Measurements from ENCODE around the gene OLFM3.

Gene OLFM3

GRCh38 chr1:101826416-101826815, 170.3 kb downstream of the OLFM3 start:
- no peak for TF ChIP-seq CTCF (conservative IDR thresholded peaks at IDR 0.05; ENCODE audit: control insufficient read depth, insufficient read depth, low read depth, low read length)
- DNase-seq (ENCODE audit: low read depth): no peak
- H3K4me3 ChIP-seq (ENCODE audit: control insufficient read depth, low read depth, low read length): no peak overlapping the region

GRCh38 chr1:101820071-101820470, 176.7 kb downstream of the OLFM3 start:
- H3K4me3 ChIP-seq (ENCODE audit: control insufficient read depth, low read depth, low read length): no peak overlapping the region
- peak; percentile 31 for DNase-seq (ENCODE audit: low read depth)
- TF ChIP-seq CTCF (conservative IDR thresholded peaks at IDR 0.05; ENCODE audit: control insufficient read depth, insufficient read depth, low read depth, low read length): peak; percentile 32

- DNase-seq (ENCODE audit: low read depth): no peak
- no peak for TF ChIP-seq CTCF (conservative IDR thresholded peaks at IDR 0.05; ENCODE audit: control insufficient read depth, insufficient read depth, low read depth, low read length)
Observed at GRCh38 chr1:101816262-101816661, 180.5 kb downstream of the OLFM3 start.

GRCh38 chr1:101798417-101798816, 198.3 kb downstream of the OLFM3 start:
- no peak for DNase-seq (ENCODE audit: low read depth)
- TF ChIP-seq CTCF (conservative IDR thresholded peaks at IDR 0.05; ENCODE audit: control insufficient read depth, insufficient read depth, low read depth, low read length): no peak
- no peak overlapping the region for H3K4me3 ChIP-seq (ENCODE audit: control insufficient read depth, low read depth, low read length)

More at GRCh38 chr1:101816262-101816661, 180.5 kb downstream of the OLFM3 start:
- H3K4me3 ChIP-seq (ENCODE audit: control insufficient read depth, low read depth, low read length): no peak overlapping the region

- no peak overlapping the region for H3K4me3 ChIP-seq (ENCODE audit: control insufficient read depth, low read depth, low read length)
- DNase-seq (ENCODE audit: low read depth): no peak
- TF ChIP-seq CTCF (conservative IDR thresholded peaks at IDR 0.05; ENCODE audit: control insufficient read depth, insufficient read depth, low read depth, low read length): no peak
Observed at GRCh38 chr1:101797722-101798121, 199.0 kb downstream of the OLFM3 start.

- peak; percentile 22 for DNase-seq (ENCODE audit: low read depth)
- no peak for TF ChIP-seq CTCF (conservative IDR thresholded peaks at IDR 0.05; ENCODE audit: control insufficient read depth, insufficient read depth, low read depth, low read length)
- no peak overlapping the region for H3K4me3 ChIP-seq (ENCODE audit: control insufficient read depth, low read depth, low read length)
Observed at GRCh38 chr1:101781201-101781831, 215.4 kb downstream of the OLFM3 start.

- peak; percentile 33 for TF ChIP-seq CTCF (conservative IDR thresholded peaks at IDR 0.05; ENCODE audit: control insufficient read depth, insufficient read depth, low read depth, low read length)
- H3K4me3 ChIP-seq (ENCODE audit: control insufficient read depth, low read depth, low read length): no peak overlapping the region
- DNase-seq (ENCODE audit: low read depth): peak; percentile 6
Observed at GRCh38 chr1:101769520-101769919, 227.2 kb downstream of the OLFM3 start.
